SK-N-MC (cell line): ENCODE data around the gene LDLRAD3.

Source experiments
- EZH2 ChIP-seq: fragments of 200-600 bp; sonication (generic); IDR thresholded peaks from one replicate; pipeline ENCODE4 v1.6.1; 2017; ENCODE audit warnings: antibody characterized with exemption
- POLR2AphosphoS5 ChIP-seq: IDR thresholded peaks from 2 replicates; pipeline ENCODE4 v1.6.1; 2012; ENCODE audit warnings: mild to moderate bottlenecking, low read depth, low read length, borderline replicate concordance

DNA sequence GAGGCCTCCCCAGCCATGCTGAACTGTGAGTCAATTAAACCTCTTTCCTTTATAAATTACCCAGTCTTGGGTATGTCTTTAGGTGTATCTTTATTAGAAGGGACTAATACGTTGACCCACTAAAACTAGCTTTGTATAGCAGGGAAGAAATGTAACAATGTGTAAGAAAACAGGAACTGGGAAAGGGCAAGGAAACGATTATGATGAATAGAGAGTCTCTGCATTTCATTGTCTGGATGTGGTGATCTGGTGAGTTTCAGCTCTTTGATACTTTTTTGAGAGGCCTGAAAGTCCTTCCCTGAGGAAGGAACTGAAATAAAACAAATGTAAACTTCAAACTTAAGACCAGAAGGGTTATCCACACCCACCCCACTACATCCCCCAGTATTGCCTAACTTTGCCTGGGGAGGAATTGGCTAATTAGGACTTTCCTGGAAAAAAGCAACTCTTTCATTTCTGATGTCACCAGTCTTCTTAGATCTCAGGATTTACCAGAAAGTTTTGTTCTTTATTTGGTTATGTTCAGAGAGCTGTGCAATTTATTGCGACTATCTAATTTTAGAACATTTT, 119.0 kb downstream of the LDLRAD3 start:
- TF ChIP-seq POLR2AphosphoS5: no peak
- TF ChIP-seq EZH2: no peak
